Neutrophil (primary cell): ENCODE measurements around the gene ATP8A1.
"Not testable (repeated sequence)": the region's sequence is repeated elsewhere in the genome, so short reads cannot be mapped to it uniquely, and the experiment has no call there.

ENCODE experiments used
- H3K27ac ChIP-seq: fragments of 200-600 bp; sonication (generic); 2 replicates; pipeline ENCODE4 v1.5.1; 2016; ENCODE audit warnings: mild to moderate bottlenecking, moderate library complexity
- H3K27me3 ChIP-seq: fragments of 200-600 bp; sonication (generic); 2 replicates; pipeline ENCODE4 v1.6.0; 2016; ENCODE audit warnings: mild to moderate bottlenecking
- H3K36me3 ChIP-seq: fragments of 200-600 bp; sonication (generic); 2 replicates; pipeline ENCODE4 v1.5.1; 2017
- H3K4me1 ChIP-seq, 2 experiments: fragments of 200-600 bp in 1 of 2; sonication (generic) in 1 of 2; 1 replicate in 1 of 2; 2 replicates in 1 of 2; pipeline versions ENCODE4 v1.5.1 to v1.6.1; 2013 to 2016; ENCODE audit warnings: low read depth in 1 of 2, low read length in 1 of 2, mild to moderate bottlenecking in 1 of 2, moderate library complexity in 1 of 2; ENCODE audit not compliant: control insufficient read depth in 1 of 2, insufficient read depth in 1 of 2
- H3K4me3 ChIP-seq, 2 experiments: fragments of 200-600 bp in 1 of 2; sonication (generic) in 1 of 2; 1 replicate in 1 of 2; 2 replicates in 1 of 2; pipeline ENCODE4 v1.5.1; 2013 to 2016; ENCODE audit warnings: low read depth in 1 of 2, low read length in 1 of 2, mild to moderate bottlenecking in 1 of 2, moderate library complexity in 1 of 2
- H3K9me3 ChIP-seq: fragments of 200-600 bp; sonication (generic); 2 replicates; pipeline ENCODE4 v1.5.1; 2016
- CTCF ChIP-seq: fragments of 200-600 bp; sonication (generic); IDR thresholded peaks from 2 replicates; pipeline ENCODE4 v1.5.1; 2016; ENCODE audit warnings: antibody characterized with exemption

Gene ATP8A1

DNA sequence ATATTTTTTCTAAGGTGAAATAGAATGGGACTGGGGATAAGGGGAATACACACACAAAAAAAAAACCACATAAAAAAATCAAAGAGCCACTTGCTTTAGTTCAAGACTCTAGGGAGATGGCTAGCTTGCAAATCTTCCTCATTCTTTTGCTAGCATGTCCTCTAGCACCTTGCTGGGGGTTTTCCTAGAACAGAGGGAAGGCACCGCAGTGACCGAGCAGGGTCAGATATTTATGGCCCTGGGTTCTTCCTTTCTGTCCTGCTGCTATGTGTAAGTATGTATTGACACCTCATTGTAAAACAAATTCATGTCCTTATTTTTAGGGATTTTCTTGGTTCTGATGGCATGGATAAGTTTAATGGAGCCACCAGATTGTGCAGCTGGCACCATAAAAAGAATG, 178.4 kb downstream of the ATP8A1 start:
- H3K4me3 ChIP-seq: no peak overlapping the region
- H3K9me3 ChIP-seq: no peaks in the 10 kb centered on the region
- H3K27ac ChIP-seq: no peak overlapping the region
- no peak for TF ChIP-seq CTCF
- H3K36me3 ChIP-seq: peaks cover 19% of the 10 kb centered on the region
- no peaks in the 10 kb centered on the region for H3K4me1 ChIP-seq
- H3K27me3 ChIP-seq: no peaks in the 10 kb centered on the region

- Histone ChIP-seq H3K27ac (no peak overlapping the region), H3K4me1 (no peaks in the 10 kb centered on the region), H3K27me3 (no peaks in the 10 kb centered on the region), H3K36me3 (no peaks in the 10 kb centered on the region), H3K4me3 (no peak overlapping the region), H3K9me3 (no peaks in the 10 kb centered on the region)
- no peak for TF ChIP-seq CTCF
Measured at GRCh38 chr4:42474406-42474805, 182.5 kb downstream of the ATP8A1 start.

GRCh38 chr4:42473071-42473684, 183.7 kb downstream of the ATP8A1 start:
- no peaks in the 10 kb centered on the region for H3K36me3 ChIP-seq
- no peak for TF ChIP-seq CTCF
- H3K27ac ChIP-seq: no peak overlapping the region
- no peak overlapping the region for H3K4me3 ChIP-seq
- H3K9me3 ChIP-seq: no peaks in the 10 kb centered on the region
- H3K27me3 ChIP-seq: no peaks in the 10 kb centered on the region
- no peaks in the 10 kb centered on the region for H3K4me1 ChIP-seq

GRCh38 chr4:42471896-42472295, 185.0 kb downstream of the ATP8A1 start:
- Histone ChIP-seq H3K9me3 (no peaks in the 10 kb centered on the region), H3K4me1 (no peaks in the 10 kb centered on the region), H3K27me3 (no peaks in the 10 kb centered on the region), H3K36me3 (peaks cover 8% of the 10 kb centered on the region), H3K27ac (no peak overlapping the region), H3K4me3 (no peak overlapping the region)
- TF ChIP-seq CTCF: no peak

- no peak for TF ChIP-seq CTCF
- Histone ChIP-seq H3K4me1 (no peaks in the 10 kb centered on the region), H3K9me3 (no peaks in the 10 kb centered on the region), H3K27me3 (no peaks in the 10 kb centered on the region), H3K4me3 (no peak overlapping the region), H3K27ac (no peak overlapping the region), H3K36me3 (peaks cover 8% of the 10 kb centered on the region)
Measured at GRCh38 chr4:42470023-42470422, 186.9 kb downstream of the ATP8A1 start.

- H3K9me3 ChIP-seq, H3K27me3 ChIP-seq, H3K4me1 ChIP-seq: not testable (repeated sequence)
Measured at GRCh38 chr4:42467777-42468176, 189.1 kb downstream of the ATP8A1 start.

More at GRCh38 chr4:42467777-42468176, 189.1 kb downstream of the ATP8A1 start:
- peaks cover 27% of the 10 kb centered on the region for H3K36me3 ChIP-seq
- H3K27ac ChIP-seq, H3K4me3 ChIP-seq: not testable (repeated sequence)
